GM12874 (cell line): Measurements from ENCODE around the gene TRABD.

Source experiments
- CTCF ChIP-seq: IDR thresholded peaks from 2 replicates; pipeline ENCODE4 v1.5.1; 2011; ENCODE audit warnings: low read depth, mild to moderate bottlenecking, control low read depth, low read length, moderate library complexity; ENCODE audit not compliant: insufficient read depth

Gene TRABD

GRCh38 chr22:50248196-50249081, 62.7 kb downstream of the TRABD start:
- no peak for TF ChIP-seq CTCF
